Activated CD8-positive, alpha-beta memory T cell treated with anti-CD3 and anti-CD28 coated beads for 24 hours (primary cell): ENCODE measurements around the gene MRPL1.

Experiments used
- DNase-seq: peaks from one replicate; pipeline ENCODE4 v3.0.0-alpha.2; 2020

Gene MRPL1

GRCh38 chr4:77852892-77853495 lies 9.6 kb upstream of the MRPL1 start:
- DNase-seq: peak; percentile 76

GRCh38 chr4:77854431-77855111 lies 8.1 kb upstream of the MRPL1 start:
- DNase-seq: no peak

GRCh38 chr4:77856152-77856551 lies 6.5 kb upstream of the MRPL1 start:
- no peak for DNase-seq

GRCh38 chr4:77859256-77859655 lies 3.4 kb upstream of the MRPL1 start:
- DNase-seq: no peak

GRCh38 chr4:77861495-77861894 lies 1.1 kb upstream of the MRPL1 start:
- no peak for DNase-seq

GRCh38 chr4:77863341-77863740 lies 711 bp downstream of the MRPL1 start:
- DNase-seq: peak; percentile 62

GRCh38 chr4:77865259-77865658 lies 2.6 kb downstream of the MRPL1 start:
- DNase-seq: no peak

GRCh38 chr4:77872723-77873445 lies 10.3 kb downstream of the MRPL1 start:
- DNase-seq: no peak

GRCh38 chr4:77877167-77877566 lies 14.5 kb downstream of the MRPL1 start:
- no peak for DNase-seq

- DNase-seq: no peak
These were observed 15.3 kb downstream of the MRPL1 start for GRCh38 chr4:77877771-77878565.

- no peak for DNase-seq
These were observed 18.2 kb downstream of the MRPL1 start for GRCh38 chr4:77880784-77881183.

- no peak for DNase-seq
These were observed 19.0 kb downstream of the MRPL1 start for GRCh38 chr4:77881460-77882295.

- no peak for DNase-seq
These were observed 30.8 kb downstream of the MRPL1 start for GRCh38 chr4:77893451-77893850.

GRCh38 chr4:77899607-77900006 lies 37.0 kb downstream of the MRPL1 start:
- no peak for DNase-seq

- no peak for DNase-seq
These were observed 40.6 kb downstream of the MRPL1 start for GRCh38 chr4:77903186-77903585.

- DNase-seq: no peak
These were observed 43.1 kb downstream of the MRPL1 start for GRCh38 chr4:77905651-77906263.

- no peak for DNase-seq
These were observed 48.0 kb downstream of the MRPL1 start for GRCh38 chr4:77910676-77911075.

- no peak for DNase-seq
These were observed 48.5 kb downstream of the MRPL1 start for GRCh38 chr4:77911091-77911490.

- no peak for DNase-seq
These were observed 49.3 kb downstream of the MRPL1 start for GRCh38 chr4:77911842-77912450.

- no peak for DNase-seq
These were observed 50.7 kb downstream of the MRPL1 start for GRCh38 chr4:77913348-77913747.

- DNase-seq: no peak
These were observed 54.4 kb downstream of the MRPL1 start for GRCh38 chr4:77917075-77917474.

GRCh38 chr4:77917601-77918000 lies 55.0 kb downstream of the MRPL1 start:
- DNase-seq: no peak
